ENCODE data around the gene YWHAG.

GRCh38 chr7:76405738-76406137 lies 46.9 kb upstream of the YWHAG start:
- TF ChIP-seq CTCF (IDR thresholded peaks at IDR 0.05) (no peak), POLR2A (IDR thresholded peaks at IDR 0.05) (no peak)
